ENCODE data around the gene ANKFY1.

GRCh38 chr17:4180791-4181190, 83.0 kb downstream of the ANKFY1 start:
- TF ChIP-seq EZH2 (IDR thresholded peaks at IDR 0.05; ENCODE audit: insufficient read depth, poor library complexity, severe bottlenecking) = no peak
- no peak for TF ChIP-seq EZH2phosphoT487 (IDR thresholded peaks at IDR 0.05; ENCODE audit: insufficient read depth, low read depth)
